Gastroesophageal sphincter (tissue), 4 donors: Measurements from ENCODE around the gene NEFH. TPM values are rescaled to one million over a fixed set of nuclear protein-coding genes. Genes with fewer than 3 reads are reported as not detected.
"Not testable (repeated sequence)": the region's sequence is repeated elsewhere in the genome, so short reads cannot be mapped to it uniquely, and the experiment has no call there.

Experiments used
- ATAC-seq: fragments of 150-250 bp; one replicate; pipeline ENCODE4 v1.9.1; 2016; ENCODE audit warnings: mild to moderate bottlenecking, moderate library complexity
- H3K27ac ChIP-seq, 4 donors: fragments of 200-600 bp; sonication (generic) in 3 of 4; 1 replicate in 3 of 4; 2 replicates in 1 of 4; pipeline ENCODE4 v1.5.1; 2016 to 2019
- H3K27me3 ChIP-seq: fragments of 200-600 bp; sonication (generic); one replicate; pipeline ENCODE4 v1.5.1; 2019
- H3K36me3 ChIP-seq, 2 donors: fragments of 200-600 bp; sonication (generic); one replicate each; pipeline ENCODE4 v1.5.1; 2019; ENCODE audit warnings: control low read depth in 1 of 2
- H3K4me1 ChIP-seq, 3 donors: fragments of 200-600 bp; sonication (generic); 1 replicate in 2 of 3; 2 replicates in 1 of 3; pipeline ENCODE4 v1.5.1; 2016 to 2019; ENCODE audit warnings: control low read depth in 2 of 3
- H3K4me3 ChIP-seq, 2 donors: fragments of 200-600 bp; sonication (generic); one replicate each; pipeline ENCODE4 v1.5.1; 2019; ENCODE audit warnings: mild to moderate bottlenecking in 1 of 2, moderate library complexity in 1 of 2
- H3K9me3 ChIP-seq, 3 donors: fragments of 200-600 bp; sonication (generic); one replicate each; pipeline ENCODE4 v1.5.1; 2017 to 2019; ENCODE audit warnings: control low read depth in 2 of 3
- CTCF ChIP-seq, 4 experiments: fragments of 200-600 bp in 2 of 4; fragments of 450-650 bp in 2 of 4; sonication (generic) in 1 of 4; IDR thresholded peaks; one replicate each; pipeline ENCODE4 v1.5.1; 2017 to 2019; ENCODE audit warnings: antibody characterized with exemption in 4 of 4, mild to moderate bottlenecking in 2 of 4, moderate library complexity in 2 of 4
- EP300 ChIP-seq: sonication (generic); formaldehyde crosslinking; IDR thresholded peaks from one replicate; pipeline ENCODE4 v1.6.1; 2017; ENCODE audit warnings: antibody characterized with exemption, mild to moderate bottlenecking
- POLR2A ChIP-seq, 2 donors: fragments of 450-650 bp; IDR thresholded peaks; one replicate each; pipeline ENCODE4 v1.6.1; 2017; ENCODE audit warnings: antibody characterized with exemption in 2 of 2, mild to moderate bottlenecking in 2 of 2, moderate library complexity in 1 of 2
- POLR2AphosphoS5 ChIP-seq: sonication (generic); formaldehyde crosslinking; IDR thresholded peaks from one replicate; pipeline ENCODE4 v1.6.1; 2017; ENCODE audit warnings: antibody characterized with exemption
- WGBS, 2 donors: methylation state at CpG; one replicate each; pipeline ENCODE4 v1.1.5; 2018; ENCODE audit warnings: low coverage in 1 of 2; 5-methylcytosine and 5-hydroxymethylcytosine counted together
- total RNA-seq, 4 donors: library from RNA; depleted of rRNA; stranded (reverse); fragments of >200 nt; gene quantifications; one replicate each; pipeline ENCODE4 v1.1.0, GENCODE V29; 2016

Gene NEFH
- total RNA-seq, 4 donors from 2014 or later: 0.62 to 1.3 (median 1.1) TPM

DNA sequence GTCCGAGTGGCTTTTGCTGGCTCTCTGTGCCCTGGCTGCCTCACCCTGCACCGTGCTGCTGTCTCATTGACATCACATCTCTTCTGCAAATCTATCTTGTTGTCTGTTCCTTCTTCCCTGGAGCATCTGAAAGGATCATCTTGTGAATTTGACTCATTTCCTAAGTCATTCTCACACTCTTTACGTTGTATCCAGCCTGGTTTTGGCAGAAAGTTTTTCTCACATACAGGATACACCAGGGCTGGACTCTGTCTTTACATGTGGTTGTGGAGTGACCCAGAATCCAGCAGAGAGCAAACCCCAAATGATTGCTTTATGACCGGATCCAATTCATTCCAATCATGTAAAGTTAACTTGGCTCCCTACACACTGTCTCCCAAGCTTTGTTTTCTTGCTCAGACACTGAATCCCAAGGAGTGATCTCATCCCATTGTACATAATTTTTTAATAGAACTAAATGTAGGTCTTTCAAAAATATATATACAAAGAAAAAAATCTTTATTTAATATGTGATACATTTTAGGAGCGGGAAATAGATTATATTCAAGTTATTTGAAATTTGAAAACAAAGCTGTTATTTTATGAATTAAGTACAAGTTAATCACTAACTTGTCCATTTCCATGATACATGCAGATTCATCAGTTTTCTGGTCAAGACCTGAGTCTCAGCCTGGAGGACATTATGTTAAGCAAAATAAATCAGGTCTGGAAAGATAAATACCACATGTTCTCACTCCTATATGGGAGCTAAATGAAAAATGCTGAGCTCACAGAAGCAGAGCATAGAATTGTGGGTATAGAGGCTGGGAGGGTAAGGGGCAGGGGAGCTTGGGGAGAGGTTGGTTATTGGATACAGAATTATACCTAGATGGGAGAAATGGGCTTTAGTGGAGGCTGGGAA is 44.5 kb upstream of the NEFH start:
- Histone ChIP-seq H3K9me3 (no peaks in the 10 kb centered on the region), H3K4me3 (no peak overlapping the region), H3K27me3 (peaks cover 47% of the 10 kb centered on the region), H3K4me1 (no peaks in the 10 kb centered on the region), H3K36me3 (no peaks in the 10 kb centered on the region), H3K27ac (no peak overlapping the region)
- WGBS, 2 donors: 20 to 46% methylated on average over 5 of the region's 5 CpGs
- ATAC-seq: no peak
- TF ChIP-seq CTCF (IDR thresholded peaks at IDR 0.05) (no peak), POLR2AphosphoS5 (no peak), POLR2A (IDR thresholded peaks at IDR 0.05) (no peak), EP300 (no peak)

- H3K36me3 ChIP-seq, H3K9me3 ChIP-seq, H3K4me1 ChIP-seq, H3K4me3 ChIP-seq, ATAC-seq, H3K27ac ChIP-seq: not testable (repeated sequence)
- H3K27me3 ChIP-seq: peaks cover 23% of the 10 kb centered on the region
- 90 to 100% methylated on average over 1 to 2 of the region's 10 CpGs for WGBS, 2 donors
Measured at GRCh38 chr22:29438283-29438682, 41.7 kb upstream of the NEFH start, which contains the start of gene RFPL1. Gene RFPL1, plus strand, starts transcription at chr22:29438583.

DNA sequence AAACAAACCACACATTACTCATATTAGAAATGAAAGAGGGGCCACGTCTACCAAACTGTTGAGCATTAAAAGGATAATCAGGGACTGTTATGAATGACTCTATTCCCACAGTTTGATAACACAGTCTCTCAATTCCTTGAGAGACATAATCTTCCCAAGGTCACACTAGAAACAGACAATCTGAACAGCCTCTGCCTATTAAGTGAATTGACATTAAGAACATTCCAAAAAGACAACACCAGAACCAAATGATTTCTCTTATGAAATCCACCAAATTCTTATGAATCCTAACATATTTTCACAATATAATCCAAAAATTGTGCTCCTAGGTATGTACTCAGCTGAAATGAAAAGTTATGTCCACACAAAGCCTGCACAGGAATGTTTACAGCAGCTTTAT is 37.0 kb upstream of the NEFH start:
- Histone ChIP-seq H3K36me3 (no peaks in the 10 kb centered on the region), H3K9me3 (no peaks in the 10 kb centered on the region), H3K27ac (no peak overlapping the region), H3K4me1 (no peaks in the 10 kb centered on the region), H3K4me3 (no peak overlapping the region), H3K27me3 (peaks cover 17% of the 10 kb centered on the region)
- 17 to 36% methylated on average over 1 of the region's 1 CpG for WGBS, 2 donors
- TF ChIP-seq EP300 (no peak), POLR2AphosphoS5 (no peak), CTCF (IDR thresholded peaks at IDR 0.05) (no peak), POLR2A (IDR thresholded peaks at IDR 0.05) (no peak)
- ATAC-seq: no peak

DNA sequence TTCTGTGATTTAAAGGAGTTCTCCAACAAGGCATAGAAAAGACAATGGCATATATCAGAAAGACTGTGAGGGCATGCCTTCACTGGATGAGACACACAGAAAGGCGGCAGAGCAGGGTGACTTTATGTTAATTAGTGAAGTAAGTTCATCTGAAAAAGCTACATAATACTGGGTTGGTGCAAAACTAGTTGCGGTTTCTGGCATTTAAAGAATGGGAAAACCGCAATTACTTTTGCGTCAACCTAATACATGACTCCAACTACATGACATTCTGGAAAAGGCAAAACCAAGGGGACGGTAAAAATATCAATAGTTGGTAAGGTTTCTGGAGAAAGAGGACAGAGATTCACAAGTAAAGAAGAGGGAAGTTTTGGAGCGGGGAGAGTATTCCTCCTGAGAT is 36.6 kb upstream of the NEFH start:
- ATAC-seq: no peak
- Histone ChIP-seq H3K9me3 (no peaks in the 10 kb centered on the region), H3K4me1 (no peaks in the 10 kb centered on the region), H3K27me3 (peaks cover 17% of the 10 kb centered on the region), H3K36me3 (no peaks in the 10 kb centered on the region), H3K4me3 (no peak overlapping the region), H3K27ac (no peak overlapping the region)
- 64 to 71% methylated on average over 5 to 6 of the region's 6 CpGs for WGBS, 2 donors
- TF ChIP-seq POLR2AphosphoS5 (no peak), POLR2A (IDR thresholded peaks at IDR 0.05) (no peak), EP300 (no peak), CTCF (IDR thresholded peaks at IDR 0.05) (no peak)

- Histone ChIP-seq H3K4me3 (no peak overlapping the region), H3K27ac (no peak overlapping the region), H3K4me1 (no peaks in the 10 kb centered on the region), H3K9me3 (no peaks in the 10 kb centered on the region), H3K36me3 (no peaks in the 10 kb centered on the region), H3K27me3 (peaks cover 13% of the 10 kb centered on the region)
- TF ChIP-seq POLR2AphosphoS5 (no peak), CTCF (IDR thresholded peaks at IDR 0.05) (no peak), EP300 (no peak), POLR2A (IDR thresholded peaks at IDR 0.05) (no peak)
- no peak for ATAC-seq
- 39 to 78% methylated on average over 3 to 10 of the region's 14 CpGs for WGBS, 2 donors
Measured at GRCh38 chr22:29443861-29444792, 35.9 kb upstream of the NEFH start.
